ENCODE results near the gene NHS. TPM values are rescaled to one million over a fixed set of nuclear protein-coding genes. Genes with fewer than 3 reads are reported as not detected.

The NHS gene
- total and polyA plus RNA-seq, 2 of the 4 experiments (the other 2 are of a cell fraction): 0.36 to 0.90 TPM

DNA sequence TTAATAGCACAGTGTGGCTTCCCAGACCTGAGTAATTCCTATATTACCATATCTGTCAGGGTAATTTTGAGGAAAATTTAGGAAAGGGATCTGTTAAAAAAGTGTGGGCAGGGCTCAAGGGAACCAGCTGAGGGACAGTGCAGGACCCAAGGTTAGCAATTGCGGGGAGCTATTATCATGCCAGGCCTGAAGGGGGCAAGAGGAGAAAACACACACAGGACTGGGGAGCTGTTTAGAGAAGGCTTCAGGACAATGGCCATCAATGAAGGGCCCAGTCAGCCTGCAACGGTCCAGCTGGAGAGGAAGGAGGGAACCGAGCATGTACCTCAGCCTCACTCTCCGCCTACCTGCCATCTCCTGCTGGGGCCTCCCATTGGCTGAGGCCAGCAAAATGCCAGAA is 19.0 kb upstream of the NHS start:
- H3K9ac ChIP-seq (ENCODE audit: low read depth, low read length): no peak overlapping the region
- no peaks in the 10 kb centered on the region for H3K4me1 ChIP-seq (ENCODE audit: control insufficient read depth, insufficient read depth, low read length)
- no peak overlapping the region for H2AFZ ChIP-seq (replicated peaks; ENCODE audit: low read length, poor library complexity)
- H3K36me3 ChIP-seq (ENCODE audit: control insufficient read depth, insufficient read depth, low read length): no peaks in the 10 kb centered on the region
- H4K91ac ChIP-seq (ENCODE audit: insufficient read depth, low read depth, low read length): no peak overlapping the region
- ATAC-seq (ENCODE audit: low read depth) (no peak), DNase-seq (no peak)
- H2BK120ac ChIP-seq (ENCODE audit: low read depth, low read length): no peak overlapping the region
- no peak overlapping the region for H2AK9ac ChIP-seq (replicated peaks; ENCODE audit: low read depth, low read length, poor library complexity)
- H4K5ac ChIP-seq (ENCODE audit: low read depth, low read length): no peak overlapping the region
- H3K18ac ChIP-seq (ENCODE audit: low read depth, low read length): no peak overlapping the region
- no peak overlapping the region for H3K56ac ChIP-seq (ENCODE audit: extremely low read depth, insufficient read depth, low read length)
- H3K79me1 ChIP-seq (ENCODE audit: low read depth in 1 of 2, low read length in 2 of 2): no peaks in the 10 kb centered on the region
- no TSS peak for BruUV-seq (replicated peaks)
- 63% methylated on average over 1 of the region's 4 CpGs; no CpG with 5 or more reads in 1 of the 2 experiments for WGBS, 2 experiments (ENCODE audit: extremely low coverage in 2 of 2, insufficient read length in 1 of 2)
- no peak overlapping the region for H2AK5ac ChIP-seq (ENCODE audit: low read depth, low read length)
- H4K8ac ChIP-seq (ENCODE audit: low read depth in 2 of 2, low read length in 2 of 2): no peak overlapping the region
- intact Hi-C loops (cut with micrococcal nuclease): no loop called here
- TF ChIP-seq BHLHE40 (IDR thresholded peaks at IDR 0.05; ENCODE audit: low read depth, low read length) (no peak), CHD1 (IDR thresholded peaks at IDR 0.05; ENCODE audit: low read depth, low read length) (no peak)
- H3K4ac ChIP-seq (ENCODE audit: low read depth, low read length): no peak overlapping the region
- no peak overlapping the region for H2BK15ac ChIP-seq (ENCODE audit: low read depth, low read length)
- no peak overlapping the region for H2BK20ac ChIP-seq (ENCODE audit: low read depth, low read length)
- H3K14ac ChIP-seq (replicated peaks; ENCODE audit: low read depth, low read length): no peak overlapping the region
- POLR2A ChIA-PET (ENCODE audit: unreplicated experiment): no interaction called here
- dilution Hi-C loops (cut with HindIII; ENCODE audit: low sequenced_read_pairs, unreplicated experiment): no loop called here
- no peaks in the 10 kb centered on the region for H3K27me3 ChIP-seq (ENCODE audit: control insufficient read depth, insufficient read depth, low read length)
- no peak overlapping the region for H3K23ac ChIP-seq (ENCODE audit: low read depth, low read length)
- no peak overlapping the region for H3K4me2 ChIP-seq (ENCODE audit: low read depth, low read length)
- H3K4me3 ChIP-seq (ENCODE audit: insufficient read depth, low read depth, low read length): no peak overlapping the region
- H3K27ac ChIP-seq (ENCODE audit: insufficient read depth, low read length): no peak overlapping the region
- in situ Hi-C loops (cut with MboI; ENCODE audit: low sequenced_read_pairs): no loop called here
- no peaks in the 10 kb centered on the region for H3K9me1 ChIP-seq (ENCODE audit: insufficient read depth, low read length)
- no peaks in the 10 kb centered on the region for H4K20me1 ChIP-seq (ENCODE audit: insufficient read depth, low read length)
- no peak overlapping the region for H2BK5ac ChIP-seq (ENCODE audit: low read depth, low read length, poor library complexity, severe bottlenecking)
- CTCF ChIA-PET: no interaction called here
- no peaks in the 10 kb centered on the region for H3K9me3 ChIP-seq (ENCODE audit: control insufficient read depth, insufficient read depth, low read length)
